H9 (cell line): ENCODE results near the gene NUP107. TPM values are rescaled to one million over a fixed set of nuclear protein-coding genes. Genes with fewer than 3 reads are reported as not detected.

Experiments used
- DNase-seq: peaks from one replicate; pipeline ENCODE4 v3.0.0-alpha.2; 2017
- H2AFZ ChIP-seq: one replicate; pipeline ENCODE4 v1.6.1; 2013; ENCODE audit warnings: mild to moderate bottlenecking, low read length, control low read depth, moderate library complexity
- H2AK5ac ChIP-seq: 2 replicates; pipeline ENCODE4 v1.6.1; 2013; ENCODE audit warnings: low read length, control low read depth, mixed read lengths; ENCODE audit not compliant: insufficient read length
- H2BK120ac ChIP-seq: one replicate; pipeline ENCODE4 v1.6.1; 2013; ENCODE audit warnings: low read depth, mild to moderate bottlenecking, low read length, control low read depth, inconsistent platforms; ENCODE audit not compliant: poor library complexity, severe bottlenecking
- H2BK12ac ChIP-seq: 2 replicates; pipeline ENCODE4 v1.6.1; 2013; ENCODE audit warnings: low read length, control low read depth, mixed read lengths, low read depth; ENCODE audit not compliant: insufficient read length
- H2BK15ac ChIP-seq: 2 replicates; pipeline ENCODE4 v1.6.1; 2013; ENCODE audit warnings: low read depth, low read length, control low read depth
- H2BK20ac ChIP-seq: one replicate; pipeline ENCODE4 v1.6.1; 2013; ENCODE audit warnings: low read depth, mild to moderate bottlenecking, low read length, control low read depth, inconsistent platforms; ENCODE audit not compliant: poor library complexity, severe bottlenecking
- H2BK5ac ChIP-seq: 2 replicates; pipeline ENCODE4 v1.6.1; 2013; ENCODE audit warnings: low read length, control low read depth, mixed read lengths; ENCODE audit not compliant: insufficient read length
- H3K14ac ChIP-seq: 2 replicates; pipeline ENCODE4 v1.6.1; 2013; ENCODE audit warnings: low read length, control low read depth; ENCODE audit not compliant: insufficient read depth
- H3K18ac ChIP-seq: 2 replicates; pipeline ENCODE4 v1.6.1; 2013; ENCODE audit warnings: low read depth, mild to moderate bottlenecking, mixed read lengths, low read length, control low read depth; ENCODE audit not compliant: insufficient read length
- H3K23ac ChIP-seq: 2 replicates; pipeline ENCODE4 v1.6.1; 2013; ENCODE audit warnings: low read length, control low read depth, mixed read lengths, low read depth; ENCODE audit not compliant: insufficient read length
- H3K23me2 ChIP-seq: 2 replicates; pipeline ENCODE4 v1.6.1; 2013; ENCODE audit warnings: low read depth, mild to moderate bottlenecking, mixed read lengths, low read length, control low read depth; ENCODE audit not compliant: insufficient read length, poor library complexity, severe bottlenecking
- H3K27ac ChIP-seq: 2 replicates; pipeline ENCODE4 v1.5.1; 2013; ENCODE audit warnings: low read length, control low read depth, mixed read lengths, low read depth; ENCODE audit not compliant: insufficient read length
- H3K27me3 ChIP-seq: 2 replicates; pipeline ENCODE4 v1.6.1; 2013; ENCODE audit warnings: low read length, control low read depth, inconsistent platforms; ENCODE audit not compliant: insufficient read depth
- H3K4ac ChIP-seq: 2 replicates; pipeline ENCODE4 v1.6.1; 2013; ENCODE audit warnings: low read depth, mild to moderate bottlenecking, control low read depth, inconsistent platforms, low read length, moderate library complexity
- H3K4me1 ChIP-seq: 2 replicates; pipeline ENCODE4 v1.6.1; 2013; ENCODE audit warnings: low read length, control low read depth, inconsistent platforms; ENCODE audit not compliant: insufficient read depth
- H3K4me2 ChIP-seq: 2 replicates; pipeline ENCODE4 v1.6.1; 2013; ENCODE audit warnings: low read length, control low read depth, mixed read lengths; ENCODE audit not compliant: insufficient read length, insufficient read depth
- H3K56ac ChIP-seq: 2 replicates; pipeline ENCODE4 v1.6.1; 2013; ENCODE audit warnings: low read depth, mild to moderate bottlenecking, mixed read lengths, low read length, control low read depth; ENCODE audit not compliant: insufficient read length
- H3K79me1 ChIP-seq: 2 replicates; pipeline ENCODE4 v1.6.1; 2013; ENCODE audit warnings: low read depth, mild to moderate bottlenecking, moderate library complexity, low read length, control low read depth, inconsistent platforms; ENCODE audit not compliant: insufficient read depth, poor library complexity, severe bottlenecking
- H3K79me2 ChIP-seq: 2 replicates; pipeline ENCODE4 v1.6.1; 2013; ENCODE audit warnings: low read length, control low read depth, inconsistent platforms; ENCODE audit not compliant: insufficient read depth
- H3K9ac ChIP-seq: 2 replicates; pipeline ENCODE4 v1.6.1; 2013; ENCODE audit warnings: low read length, control low read depth, mixed read lengths; ENCODE audit not compliant: insufficient read length; ENCODE audit errors: extremely low read depth
- H3K9me3 ChIP-seq: one replicate; pipeline ENCODE4 v1.6.1; 2013; ENCODE audit warnings: low read depth, low read length, inconsistent platforms; ENCODE audit not compliant: control insufficient read depth
- H3T11ph ChIP-seq: one replicate; pipeline ENCODE4 v1.6.1; 2013; ENCODE audit warnings: mild to moderate bottlenecking, low read length, control low read depth, inconsistent platforms
- H4K20me1 ChIP-seq: one replicate; pipeline ENCODE4 v1.6.1; 2013; ENCODE audit not compliant: control insufficient read depth, insufficient read length, insufficient read depth
- H4K5ac ChIP-seq: 2 replicates; pipeline ENCODE4 v1.6.1; 2013; ENCODE audit warnings: low read depth, mild to moderate bottlenecking, mixed read lengths, low read length, control low read depth; ENCODE audit not compliant: insufficient read length
- H4K8ac ChIP-seq: replicated peaks from 2 replicates; pipeline ENCODE4 v1.6.1; 2013; ENCODE audit warnings: low read length, control low read depth, mixed read lengths, low read depth; ENCODE audit not compliant: insufficient read length
- H4K91ac ChIP-seq: 2 replicates; pipeline ENCODE4 v1.6.1; 2013; ENCODE audit warnings: low read depth, mild to moderate bottlenecking, moderate library complexity, mixed read lengths, low read length, control low read depth; ENCODE audit not compliant: insufficient read length
- H3K27ac Mint-ChIP-seq, 3 experiments: 2 replicates in 2 of 3; 3 replicates in 1 of 3; pipeline ENCODE4 v1.8.0; 2020 to 2021; ENCODE audit warnings: mixed read lengths in 3 of 3, mild to moderate bottlenecking in 1 of 3, moderate library complexity in 1 of 3
- H3K27me3 Mint-ChIP-seq: 2 replicates; pipeline ENCODE4 v1.8.0; 2021; ENCODE audit warnings: low read depth, mild to moderate bottlenecking, moderate library complexity, mixed read lengths
- H3K36me3 Mint-ChIP-seq, 3 experiments: 2 replicates in 2 of 3; 3 replicates in 1 of 3; pipeline ENCODE4 v1.8.0; 2020 to 2021; ENCODE audit warnings: low read depth in 3 of 3, mixed read lengths in 3 of 3; ENCODE audit not compliant: insufficient read depth in 1 of 3
- H3K4me1 Mint-ChIP-seq, 2 experiments: 2 replicates each; pipeline ENCODE4 v1.8.0; 2020; ENCODE audit warnings: mixed read lengths in 2 of 2
- H3K4me3 Mint-ChIP-seq, 2 experiments: 2 replicates in 1 of 2; 3 replicates in 1 of 2; pipeline ENCODE4 v1.8.0; 2020 to 2021; ENCODE audit warnings: mild to moderate bottlenecking in 2 of 2, mixed read lengths in 2 of 2, moderate library complexity in 1 of 2
- H3K9me3 Mint-ChIP-seq, 2 experiments: 2 replicates in 1 of 2; 3 replicates in 1 of 2; pipeline ENCODE4 v1.8.0; 2020; ENCODE audit warnings: mild to moderate bottlenecking in 2 of 2, mixed read lengths in 2 of 2, moderate library complexity in 1 of 2
- WGBS: extraction: QIAGEN DNeasy Blood & Tissue Kit; methylation state at CpG from one replicate; pipeline ENCODE4 v1.1.7; 2013; ENCODE audit warnings: missing lambda C conversion rate, low lambda C conversion rate, mixed read lengths; ENCODE audit not compliant: insufficient read length; ENCODE audit errors: extremely low coverage; 5-methylcytosine and 5-hydroxymethylcytosine counted together
- total RNA-seq: library from RNA; stranded (reverse); gene quantifications from 2 replicates; pipeline ENCODE4 v1.2.1, GENCODE V29; 2021
- TF ChIP-seq, protein P1 (sequence below): fragments of 200-600 bp; sonication (generic); conservative IDR thresholded peaks from 3 replicates; pipeline ENCODE4 v1.8.0; 2021; ENCODE audit warnings: antibody characterized with exemption, mild to moderate bottlenecking

The NUP107 gene
- total RNA-seq, 1 experiment from 2014 or later: 147 TPM

DNA sequence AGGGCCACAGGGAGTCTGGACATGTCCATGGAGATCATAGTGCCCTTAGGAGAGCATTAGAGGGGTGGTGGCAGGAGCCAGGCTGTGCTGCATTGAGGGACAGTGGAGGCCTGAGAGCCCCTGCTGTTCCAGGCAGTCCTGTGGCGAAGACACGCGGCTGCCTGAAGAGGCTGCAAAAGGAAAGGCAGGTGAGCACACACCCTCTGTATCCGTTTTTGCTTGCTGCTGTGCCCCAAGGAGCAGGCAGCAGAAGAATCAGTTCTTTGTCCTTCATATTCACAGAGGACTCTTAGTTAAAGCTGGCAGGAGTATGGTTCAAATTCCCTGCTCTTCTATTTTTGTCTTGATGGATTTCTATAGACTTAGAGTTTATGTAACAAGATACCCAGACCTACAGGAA is 63.7 kb downstream of the NUP107 start:
- Mint-ChIP-seq H3K36me3 (peaks cover 13 to 47% (median 43%) of the 10 kb centered on the region in 3 experiments), H3K4me1 (peaks cover 12 to 17% of the 10 kb centered on the region in 2 experiments), H3K27me3 (no peaks in the 10 kb centered on the region), H3K4me3 (no peak overlapping the region), H3K9me3 (no peaks in the 10 kb centered on the region), H3K27ac (peak overlapping the region in 2 of 3 experiments; percentile 11 to 22; a peak in 2 of 7 replicates)
- no peaks in the 10 kb centered on the region for H3K27me3 ChIP-seq
- no peak overlapping the region for H2BK120ac ChIP-seq
- H3K14ac ChIP-seq: no peak overlapping the region
- no peak overlapping the region for H2BK12ac ChIP-seq
- H4K91ac ChIP-seq: no peak overlapping the region
- no peak overlapping the region for H4K5ac ChIP-seq
- no peaks in the 10 kb centered on the region for H3K9me3 ChIP-seq
- H4K20me1 ChIP-seq: no peaks in the 10 kb centered on the region
- H3K4ac ChIP-seq: no peak overlapping the region
- no peak overlapping the region for H2BK5ac ChIP-seq
- H3K9ac ChIP-seq: no peak overlapping the region
- H3K18ac ChIP-seq: no peak overlapping the region
- H3K27ac ChIP-seq: no peak overlapping the region
- no peaks in the 10 kb centered on the region for H3K79me2 ChIP-seq
- no peak overlapping the region for H3T11ph ChIP-seq
- peaks cover 6% of the 10 kb centered on the region for H3K23me2 ChIP-seq
- H2AFZ ChIP-seq: no peak overlapping the region
- TF ChIP-seq, protein P1, sequence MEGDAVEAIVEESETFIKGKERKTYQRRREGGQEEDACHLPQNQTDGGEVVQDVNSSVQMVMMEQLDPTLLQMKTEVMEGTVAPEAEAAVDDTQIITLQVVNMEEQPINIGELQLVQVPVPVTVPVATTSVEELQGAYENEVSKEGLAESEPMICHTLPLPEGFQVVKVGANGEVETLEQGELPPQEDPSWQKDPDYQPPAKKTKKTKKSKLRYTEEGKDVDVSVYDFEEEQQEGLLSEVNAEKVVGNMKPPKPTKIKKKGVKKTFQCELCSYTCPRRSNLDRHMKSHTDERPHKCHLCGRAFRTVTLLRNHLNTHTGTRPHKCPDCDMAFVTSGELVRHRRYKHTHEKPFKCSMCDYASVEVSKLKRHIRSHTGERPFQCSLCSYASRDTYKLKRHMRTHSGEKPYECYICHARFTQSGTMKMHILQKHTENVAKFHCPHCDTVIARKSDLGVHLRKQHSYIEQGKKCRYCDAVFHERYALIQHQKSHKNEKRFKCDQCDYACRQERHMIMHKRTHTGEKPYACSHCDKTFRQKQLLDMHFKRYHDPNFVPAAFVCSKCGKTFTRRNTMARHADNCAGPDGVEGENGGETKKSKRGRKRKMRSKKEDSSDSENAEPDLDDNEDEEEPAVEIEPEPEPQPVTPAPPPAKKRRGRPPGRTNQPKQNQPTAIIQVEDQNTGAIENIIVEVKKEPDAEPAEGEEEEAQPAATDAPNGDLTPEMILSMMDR: no peak
- DNase-seq: no peak
- H4K8ac ChIP-seq: no peak overlapping the region
- no peak overlapping the region for H2AK5ac ChIP-seq
- H3K56ac ChIP-seq: no peak overlapping the region
- H3K4me1 ChIP-seq: no peaks in the 10 kb centered on the region
- H2BK15ac ChIP-seq: no peak overlapping the region
- H3K4me2 ChIP-seq: no peak overlapping the region
- H3K23ac ChIP-seq: no peak overlapping the region
- no peaks in the 10 kb centered on the region for H3K79me1 ChIP-seq
- no CpG with 5 or more reads among the region's 4 CpGs for WGBS
- no peak overlapping the region for H2BK20ac ChIP-seq
